DOHH2 (cell line): ENCODE data around the gene CDC25B.

Experiments used
- CTCF ChIP-seq: fragments of 200-600 bp; sonication (generic); IDR thresholded peaks from one replicate; pipeline ENCODE4 v1.5.1; 2014; ENCODE audit warnings: antibody characterized with exemption, mild to moderate bottlenecking, low read depth, low read length; ENCODE audit not compliant: poor library complexity, severe bottlenecking
- EZH2phosphoT487 ChIP-seq: fragments of 200-600 bp; sonication (generic); IDR thresholded peaks from 2 replicates; pipeline ENCODE4 v1.6.1; 2017; ENCODE audit warnings: borderline replicate concordance, mild to moderate bottlenecking, antibody characterized with exemption, low read length, moderate library complexity, mixed read lengths

DNA sequence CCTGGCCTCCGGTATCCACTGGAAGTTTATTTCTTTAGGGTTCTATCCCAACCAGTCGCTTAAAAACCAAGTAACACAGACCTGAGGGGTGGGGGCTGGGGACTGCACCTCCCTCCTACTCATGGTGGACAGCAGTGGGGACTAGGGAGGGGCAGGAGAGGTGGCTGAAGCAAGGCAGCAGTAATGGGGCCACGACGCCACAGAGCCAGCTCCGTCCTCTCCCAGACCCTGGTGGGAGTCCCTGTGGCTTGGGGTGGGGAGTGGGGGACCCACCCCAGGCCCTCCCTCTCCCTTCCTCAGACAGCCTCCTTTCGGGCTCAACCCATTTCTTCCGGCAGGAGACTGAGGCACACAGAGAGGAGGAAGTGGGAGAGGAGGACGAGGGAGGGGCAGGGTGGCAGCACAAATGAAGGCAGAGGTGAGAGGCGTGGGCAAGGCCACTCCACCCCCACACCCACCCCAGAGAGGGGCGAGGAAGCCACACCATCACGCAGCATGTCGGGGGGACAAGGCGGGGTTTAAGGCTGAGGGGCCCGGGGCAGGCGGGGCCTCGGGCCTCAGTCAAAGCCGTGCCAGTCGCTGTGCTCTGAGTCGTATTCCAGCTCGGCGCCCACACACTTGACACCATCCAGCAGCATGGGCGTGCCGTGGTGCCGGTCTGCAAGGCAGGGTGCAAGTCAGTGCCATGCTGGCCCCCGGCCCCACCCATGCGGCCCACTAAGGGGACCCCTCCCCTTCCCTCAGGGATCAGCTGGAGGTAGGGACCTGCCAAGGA lies 42.4 kb upstream of the CDC25B start:
- TF ChIP-seq CTCF: no peak
- TF ChIP-seq EZH2phosphoT487: no peak
